Activated T-helper 2 cell treated with anti-CD3 and anti-CD28 coated beads, Interferon-gamma antibody, Interleukin-2, Interleukin-4, amounts not matched to agents 10 μg/mL and 5 μg/mL and 100 μg/mL, durations not matched to agents 14 hours and 24 hours and 36 hours (primary cell): ENCODE results near the gene FARP1. TPM values are rescaled to one million over a fixed set of nuclear protein-coding genes. Genes with fewer than 3 reads are reported as not detected.

Experiments
- DNase-seq: peaks from one replicate; pipeline ENCODE4 v3.0.0; 2021; ENCODE audit warnings: low spot score
- H3K27ac Mint-ChIP-seq: one replicate; pipeline ENCODE4 v1.8.0; 2021; ENCODE audit warnings: mixed read lengths
- H3K27me3 Mint-ChIP-seq: one replicate; pipeline ENCODE4 v1.8.0; 2021; ENCODE audit warnings: low read depth, mixed read lengths
- H3K36me3 Mint-ChIP-seq: one replicate; pipeline ENCODE4 v1.8.0; 2021; ENCODE audit warnings: low read depth, mixed read lengths
- H3K4me1 Mint-ChIP-seq: one replicate; pipeline ENCODE4 v1.8.0; 2021; ENCODE audit warnings: low read depth, mixed read lengths
- H3K4me3 Mint-ChIP-seq: one replicate; pipeline ENCODE4 v1.8.0; 2021; ENCODE audit warnings: low read depth, mild to moderate bottlenecking, moderate library complexity, mixed read lengths
- H3K9me3 Mint-ChIP-seq: one replicate; pipeline ENCODE4 v1.8.0; 2021; ENCODE audit warnings: mixed read lengths
- intact Hi-C: fragments of 100-400 bp; cut with micrococcal nuclease; formaldehyde crosslinking; loops from one replicate; pipeline ENCODE4 v1.15.1; 2023
- total RNA-seq: library from RNA; stranded (reverse); gene quantifications from 2 replicates; pipeline ENCODE4 v1.2.3, GENCODE V29; 2022

Gene FARP1
- total RNA-seq, 1 donor from 2014 or later: 0.89 TPM

DNA sequence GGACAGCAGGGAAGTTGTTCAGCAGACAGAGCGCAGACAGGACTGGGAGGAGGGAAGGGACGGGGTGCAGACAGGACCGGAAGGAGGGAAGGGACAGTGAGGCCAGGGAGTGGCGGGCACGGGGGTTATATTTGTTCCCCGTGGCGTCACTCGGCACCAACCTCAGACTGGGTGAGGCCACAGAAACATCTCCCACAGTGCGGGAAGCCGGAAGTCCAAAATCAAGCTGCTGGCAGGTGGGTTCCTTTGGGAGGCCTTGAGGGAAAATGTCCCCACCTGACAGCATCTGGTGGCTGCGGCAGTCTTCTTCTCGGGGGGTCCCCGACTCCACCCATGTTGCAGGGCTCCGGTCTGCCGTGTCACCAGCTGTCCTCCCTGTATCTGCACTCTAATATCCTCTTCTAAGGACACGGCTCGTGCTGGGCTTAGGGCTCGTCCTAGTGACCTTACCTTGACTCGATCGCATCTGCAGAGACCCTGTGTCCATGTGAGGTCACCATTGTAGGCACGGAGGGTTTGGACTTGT lies 301.0 kb downstream of the FARP1 start:
- Mint-ChIP-seq H3K4me1 (peaks cover 5% of the 10 kb centered on the region), H3K27me3 (no peaks in the 10 kb centered on the region), H3K27ac (no peak overlapping the region), H3K9me3 (no peaks in the 10 kb centered on the region), H3K36me3 (peaks cover 16% of the 10 kb centered on the region), H3K4me3 (no peak overlapping the region)
- intact Hi-C loops: loop anchor here (10.0 kb wide), 1 partner anchor 401 kb away; no protein-coding TSS in a partner anchor
- DNase-seq: no peak

DNA sequence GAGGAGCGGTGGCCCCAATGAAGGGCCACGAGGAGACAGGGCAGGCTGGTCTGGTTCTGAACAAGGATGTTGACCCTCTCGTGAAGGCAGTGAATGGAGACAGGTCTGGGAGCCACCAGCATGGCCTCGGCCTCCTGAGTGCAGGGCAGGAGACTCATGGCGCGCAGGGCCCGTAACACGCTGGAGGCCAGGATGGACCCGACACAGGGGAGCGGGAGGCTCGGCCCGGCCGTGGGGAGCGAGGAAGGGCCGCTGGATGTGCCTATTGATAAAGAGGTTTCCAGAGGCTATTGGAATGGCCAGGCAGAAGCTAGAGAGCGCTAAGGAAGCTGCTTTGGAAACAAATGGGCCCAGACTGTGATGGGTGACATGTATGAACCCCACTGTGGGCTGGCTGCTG lies 301.5 kb downstream of the FARP1 start:
- DNase-seq: no peak
- Mint-ChIP-seq H3K4me1 (peaks cover 5% of the 10 kb centered on the region), H3K27me3 (no peaks in the 10 kb centered on the region)

GRCh38 chr13:98445340-98446233 lies 302.7 kb downstream of the FARP1 start:
- Mint-ChIP-seq H3K27me3 (no peaks in the 10 kb centered on the region), H3K4me3 (no peak overlapping the region), H3K27ac (peak overlapping the region; percentile 53), H3K36me3 (peaks cover 22% of the 10 kb centered on the region), H3K9me3 (no peaks in the 10 kb centered on the region), H3K4me1 (peaks cover 6% of the 10 kb centered on the region)
- peak; percentile 63 for DNase-seq
- intact Hi-C loops: loop anchor here (1.0 to 10.0 kb wide), 3 partner anchors 208 to 399 kb away; no protein-coding TSS in a partner anchor

More for the DNA sequence above, 301.5 kb downstream of the FARP1 start:
- intact Hi-C loops: loop anchor here (10.0 kb wide), 1 partner anchor 400 kb away; no protein-coding TSS in a partner anchor
- Mint-ChIP-seq H3K4me3 (no peak overlapping the region), H3K36me3 (peaks cover 20% of the 10 kb centered on the region), H3K9me3 (no peaks in the 10 kb centered on the region), H3K27ac (no peak overlapping the region)

DNA sequence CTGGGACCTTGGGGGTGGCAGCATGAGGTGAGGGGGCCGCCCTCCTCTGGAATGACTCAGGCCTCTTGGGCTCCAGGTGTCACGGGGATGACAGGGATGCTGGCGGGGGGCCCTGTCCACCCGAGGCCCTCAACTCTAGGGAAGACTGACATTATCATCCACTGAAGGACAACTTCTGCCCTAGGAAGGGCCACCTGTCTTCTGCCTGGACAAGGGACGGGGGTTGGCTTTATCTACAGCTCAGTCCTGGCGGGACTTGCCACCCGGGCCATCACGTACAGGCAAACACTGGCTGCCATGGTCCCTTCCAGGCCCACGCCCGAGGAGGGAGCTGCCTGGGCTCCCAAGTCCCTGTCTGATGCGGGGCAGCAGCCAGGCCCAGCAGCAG lies 303.3 kb downstream of the FARP1 start:
- Mint-ChIP-seq H3K27me3 (no peaks in the 10 kb centered on the region), H3K36me3 (peaks cover 27% of the 10 kb centered on the region), H3K27ac (no peak overlapping the region), H3K4me3 (no peak overlapping the region), H3K9me3 (no peaks in the 10 kb centered on the region), H3K4me1 (peaks cover 11% of the 10 kb centered on the region)
- no peak for DNase-seq
- intact Hi-C loops: loop anchor here (10.0 kb wide), 1 partner anchor 399 kb away; no protein-coding TSS in a partner anchor

DNA sequence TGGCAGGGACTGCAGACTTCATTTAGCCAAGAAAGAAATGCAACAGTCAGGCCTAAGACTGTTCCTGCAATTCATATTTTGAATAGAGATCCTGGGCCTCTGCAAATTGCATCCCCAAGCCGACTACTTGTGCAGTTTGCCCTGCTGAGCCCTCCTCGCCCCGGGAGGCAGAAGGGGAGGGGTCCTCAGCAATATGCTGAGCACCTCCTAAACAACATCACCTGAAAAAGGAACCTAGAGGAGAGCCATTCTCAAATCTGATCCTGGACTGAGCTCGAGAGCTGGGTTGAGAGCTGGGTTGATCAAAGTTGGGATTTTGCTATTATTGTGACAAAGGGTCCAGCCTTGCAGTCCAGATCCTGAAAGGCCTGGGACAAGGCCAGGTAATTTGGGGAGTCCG lies 304.2 kb downstream of the FARP1 start:
- Mint-ChIP-seq H3K27ac (peak overlapping the region; percentile 33), H3K27me3 (no peaks in the 10 kb centered on the region), H3K4me3 (no peak overlapping the region), H3K4me1 (peaks cover 20% of the 10 kb centered on the region), H3K9me3 (no peaks in the 10 kb centered on the region), H3K36me3 (peaks cover 36% of the 10 kb centered on the region)
- intact Hi-C loops: loop anchor here (10.0 kb wide), 1 partner anchor 398 kb away; no protein-coding TSS in a partner anchor
- no peak for DNase-seq

DNA sequence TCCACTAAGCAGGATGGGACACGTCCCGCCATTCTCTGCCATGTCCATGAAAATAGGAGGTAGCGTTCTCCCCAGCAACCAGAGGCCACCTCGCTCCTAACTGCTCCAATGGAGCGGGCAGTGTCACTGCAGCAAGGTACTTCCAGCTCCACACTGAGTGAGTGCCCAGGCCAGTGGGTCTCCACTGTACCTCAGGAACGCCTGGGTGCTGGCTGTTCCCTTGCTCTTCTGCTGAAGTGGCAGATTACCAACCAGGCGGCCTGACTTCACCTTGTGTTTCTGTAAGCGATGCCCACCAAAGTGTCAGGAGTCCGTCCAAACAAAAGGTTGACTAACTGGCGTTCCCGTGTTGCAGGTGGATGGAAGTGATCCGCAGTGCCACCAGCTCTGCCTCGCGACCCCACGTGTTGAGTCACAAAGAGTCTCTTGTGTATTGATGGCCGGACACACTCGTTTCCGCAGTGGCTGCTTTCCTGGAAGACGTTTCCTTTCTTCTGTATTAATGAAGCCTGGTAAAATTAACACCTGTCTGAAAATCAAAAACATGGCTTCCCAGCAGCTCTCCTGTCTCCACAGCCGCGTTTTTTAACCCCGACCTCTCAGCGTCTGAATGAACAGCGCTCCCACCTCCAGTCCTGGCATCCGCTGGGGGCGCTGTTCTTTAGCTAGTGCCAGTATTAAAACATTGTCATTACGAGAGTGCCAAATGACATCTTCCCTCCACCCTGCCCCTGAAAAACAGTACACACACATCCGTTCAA lies 305.2 kb downstream of the FARP1 start:
- Mint-ChIP-seq H3K27ac (no peak overlapping the region), H3K36me3 (peaks cover 44% of the 10 kb centered on the region), H3K9me3 (no peaks in the 10 kb centered on the region), H3K4me1 (peaks cover 20% of the 10 kb centered on the region), H3K27me3 (no peaks in the 10 kb centered on the region), H3K4me3 (no peak overlapping the region)
- DNase-seq: no peak
- intact Hi-C loops: loop anchor here (10.0 kb wide), 1 partner anchor 397 kb away; no protein-coding TSS in a partner anchor

GRCh38 chr13:98448642-98448928 lies 305.7 kb downstream of the FARP1 start:
- H3K27ac Mint-ChIP-seq: no peak overlapping the region
- intact Hi-C loops: loop anchor here (10.0 kb wide), 1 partner anchor 396 kb away; no protein-coding TSS in a partner anchor
- no peaks in the 10 kb centered on the region for H3K9me3 Mint-ChIP-seq
- H3K4me1 Mint-ChIP-seq: peaks cover 20% of the 10 kb centered on the region
- H3K4me3 Mint-ChIP-seq: no peak overlapping the region
- DNase-seq: no peak
- H3K27me3 Mint-ChIP-seq: no peaks in the 10 kb centered on the region
- peaks cover 49% of the 10 kb centered on the region for H3K36me3 Mint-ChIP-seq

DNA sequence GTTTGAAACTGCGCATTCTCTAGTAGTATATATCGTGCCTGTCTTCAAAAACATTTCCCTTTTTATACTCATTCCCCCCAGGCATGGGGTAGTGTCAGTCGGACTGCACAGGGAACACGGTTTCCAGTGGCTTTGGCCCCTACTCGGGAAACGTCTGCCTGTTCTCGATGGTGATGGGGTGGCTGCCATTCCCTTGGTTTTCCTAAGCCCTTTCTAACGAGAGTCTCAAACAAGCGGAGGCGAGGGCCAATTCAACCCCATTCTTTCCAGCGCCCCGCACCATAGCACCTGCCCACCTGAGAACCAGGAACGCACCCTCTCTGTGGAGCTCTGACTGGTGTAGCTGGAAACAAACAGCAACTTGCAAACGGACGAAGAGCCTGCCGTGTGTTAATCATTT lies 306.4 kb downstream of the FARP1 start:
- Mint-ChIP-seq H3K36me3 (peaks cover 53% of the 10 kb centered on the region), H3K27ac (no peak overlapping the region), H3K4me3 (no peak overlapping the region), H3K9me3 (no peaks in the 10 kb centered on the region), H3K4me1 (peaks cover 20% of the 10 kb centered on the region), H3K27me3 (no peaks in the 10 kb centered on the region)
- intact Hi-C loops: loop anchor here (10.0 kb wide), 1 partner anchor 396 kb away; no protein-coding TSS in a partner anchor
- DNase-seq: no peak

GRCh38 chr13:98450026-98450425 lies 307.1 kb downstream of the FARP1 start:
- no peak overlapping the region for H3K27ac Mint-ChIP-seq
- no peaks in the 10 kb centered on the region for H3K9me3 Mint-ChIP-seq
- DNase-seq: no peak
- H3K27me3 Mint-ChIP-seq: no peaks in the 10 kb centered on the region
- no peak overlapping the region for H3K4me3 Mint-ChIP-seq
- peaks cover 20% of the 10 kb centered on the region for H3K4me1 Mint-ChIP-seq
- peaks cover 60% of the 10 kb centered on the region for H3K36me3 Mint-ChIP-seq
- intact Hi-C loops: no loop called here

- DNase-seq: no peak
- Mint-ChIP-seq H3K36me3 (peaks cover 66% of the 10 kb centered on the region), H3K4me1 (peaks cover 15% of the 10 kb centered on the region), H3K4me3 (no peak overlapping the region), H3K27ac (no peak overlapping the region), H3K9me3 (no peaks in the 10 kb centered on the region), H3K27me3 (no peaks in the 10 kb centered on the region)
- intact Hi-C loops: no loop called here
Observed at GRCh38 chr13:98450539-98451111, 307.7 kb downstream of the FARP1 start.

DNA sequence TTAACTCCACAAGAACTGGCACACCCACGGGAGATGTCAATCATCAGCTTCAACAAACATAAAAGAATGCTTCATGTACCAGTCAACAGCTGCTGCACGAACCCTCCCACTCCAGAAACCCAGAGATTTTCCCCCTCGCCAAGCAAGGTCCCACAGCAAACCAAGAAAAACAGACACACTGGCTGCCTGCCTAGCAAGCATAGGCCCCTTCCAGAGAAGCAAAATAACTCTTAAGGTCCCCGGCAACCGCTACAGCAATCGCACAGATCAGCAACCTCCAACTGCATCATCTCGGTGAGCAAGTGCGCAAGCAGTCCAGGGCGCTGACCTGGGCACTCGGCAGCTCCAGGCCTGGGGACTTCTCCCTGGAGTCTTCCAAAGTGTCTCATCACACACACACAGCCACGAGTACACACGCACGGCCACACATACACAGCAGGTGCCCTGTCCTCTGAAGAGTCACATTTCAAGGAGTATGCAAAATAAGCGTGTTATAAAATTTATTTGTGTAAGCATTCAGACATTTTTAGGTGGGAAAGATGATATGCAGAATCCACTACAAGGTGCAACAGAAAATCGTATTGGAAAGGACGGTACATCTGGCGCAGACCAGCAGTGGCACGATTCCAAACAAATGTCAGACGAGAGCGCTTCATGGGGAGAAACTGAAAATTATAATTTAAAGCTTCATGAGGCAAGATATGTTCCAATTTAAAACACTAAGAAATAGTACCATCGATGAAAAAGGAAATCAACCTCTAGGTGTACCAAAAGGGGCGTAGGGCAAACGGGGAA lies 309.0 kb downstream of the FARP1 start:
- Mint-ChIP-seq H3K9me3 (no peaks in the 10 kb centered on the region), H3K4me3 (no peak overlapping the region), H3K27me3 (no peaks in the 10 kb centered on the region), H3K27ac (peak overlapping the region; percentile 36), H3K4me1 (peaks cover 14% of the 10 kb centered on the region), H3K36me3 (peaks cover 73% of the 10 kb centered on the region)
- DNase-seq: no peak
- intact Hi-C loops: no loop called here
